ENCODE measurements around the gene NRL.

DNA sequence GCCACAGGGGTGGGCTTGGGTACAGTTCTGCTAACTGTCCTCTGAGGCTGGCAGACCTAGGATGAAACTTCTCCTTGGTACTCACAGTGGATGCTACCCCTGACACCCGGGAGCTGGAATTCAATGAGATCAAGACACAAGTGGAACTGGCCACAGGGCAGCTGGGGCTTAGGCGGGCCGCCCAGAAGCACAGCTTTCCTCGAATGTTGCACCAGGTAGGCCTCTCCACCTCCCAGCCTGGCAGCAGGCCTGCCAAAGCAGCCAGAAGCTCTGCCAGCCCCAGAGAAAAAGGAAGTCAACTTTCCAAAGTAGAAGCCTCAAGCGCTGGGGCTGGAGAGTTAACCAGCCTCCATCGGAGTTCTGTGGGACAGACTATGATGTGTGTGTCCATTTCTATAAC is 2.4 kb upstream of the NRL start:
- TF ChIP-seq GATA2 (IDR thresholded peaks at IDR 0.05; ENCODE audit: low read depth, low read length) (no peak), GATA3 (IDR thresholded peaks at IDR 0.05; ENCODE audit: low read depth, low read length) (no peak)

Data from SH-SY5Y (cell line).